Glomerular visceral epithelial cell (primary cell): Measurements from ENCODE around the gene COL4A3.

Experiments used
- DNase-seq: peaks from one replicate; pipeline ENCODE4 v3.0.0-alpha.2; 2016; ENCODE audit errors: extremely low spot score

COL4A3 gene

GRCh38 chr2:227163998-227164762 is at the start of gene COL4A3, which contains the start of gene COL4A4:
Gene COL4A3 (plus strand): TSS chr2:227164624. CDS start chr2:227164727, 103 bp downstream.
Gene COL4A4 (minus strand): TSS chr2:227164205. CDS start chr2:227147483, 16,722 bp downstream.
- DNase-seq, result peak; percentile 40

GRCh38 chr2:227115761-227116160 is 48.7 kb upstream of the COL4A3 start:
- DNase-seq, result no peak

- DNase-seq, result no peak
Measured at GRCh38 chr2:227117027-227117426, 47.4 kb upstream of the COL4A3 start.

GRCh38 chr2:227117852-227118251 is 46.6 kb upstream of the COL4A3 start:
- no peak for DNase-seq

- DNase-seq, result no peak
Measured at GRCh38 chr2:227118353-227118752, 46.1 kb upstream of the COL4A3 start.

GRCh38 chr2:227123697-227124096 is 40.7 kb upstream of the COL4A3 start:
- no peak for DNase-seq

- no peak for DNase-seq
Measured at GRCh38 chr2:227124811-227125210, 39.6 kb upstream of the COL4A3 start.

GRCh38 chr2:227125506-227125905 is 38.9 kb upstream of the COL4A3 start:
- DNase-seq, result no peak

GRCh38 chr2:227127201-227127600 is 37.2 kb upstream of the COL4A3 start:
- no peak for DNase-seq

- no peak for DNase-seq
Measured at GRCh38 chr2:227130636-227131035, 33.8 kb upstream of the COL4A3 start.

GRCh38 chr2:227132986-227133385 is 31.4 kb upstream of the COL4A3 start:
- DNase-seq, result no peak

GRCh38 chr2:227134591-227134990 is 29.8 kb upstream of the COL4A3 start:
- DNase-seq, result no peak

GRCh38 chr2:227141301-227141700 is 23.1 kb upstream of the COL4A3 start:
- no peak for DNase-seq

- no peak for DNase-seq
Measured at GRCh38 chr2:227143895-227144294, 20.5 kb upstream of the COL4A3 start.

GRCh38 chr2:227146456-227146855 is 18.0 kb upstream of the COL4A3 start:
- DNase-seq, result no peak

- DNase-seq, result no peak
Measured at GRCh38 chr2:227147023-227147422, 17.4 kb upstream of the COL4A3 start.

GRCh38 chr2:227148106-227148505 is 16.3 kb upstream of the COL4A3 start:
- DNase-seq, result no peak

GRCh38 chr2:227150222-227150936 is 14.0 kb upstream of the COL4A3 start:
- DNase-seq, result no peak

GRCh38 chr2:227152093-227152766 is 12.2 kb upstream of the COL4A3 start:
- DNase-seq, result no peak

GRCh38 chr2:227153307-227153706 is 11.1 kb upstream of the COL4A3 start:
- no peak for DNase-seq

GRCh38 chr2:227153758-227154486 is 10.5 kb upstream of the COL4A3 start:
- DNase-seq, result no peak
